Measurements from ENCODE around the gene LHX5.

GRCh38 chr12:113464452-113464775 lies 7.3 kb downstream of the LHX5 start:
- TF ChIP-seq CTCF (IDR thresholded peaks at IDR 0.05) (no peak), POLR2A (IDR thresholded peaks at IDR 0.05) (no peak)

All from transverse colon (tissue), 3 donors.